Peyer's patch (tissue), 4 donors: Measurements from ENCODE around the gene METTL17.

Source experiments
- CTCF ChIP-seq, 6 experiments: fragments of 450-650 bp in 4 of 6; fragments of 200-600 bp in 2 of 6; sonication (generic) in 1 of 6; IDR thresholded peaks; one replicate each; pipeline ENCODE4 v1.5.1; 2017 to 2019; ENCODE audit warnings: antibody characterized with exemption in 6 of 6, mild to moderate bottlenecking in 3 of 6, moderate library complexity in 1 of 6
- POLR2A ChIP-seq, 2 donors: fragments of 450-650 bp; IDR thresholded peaks; one replicate each; pipeline ENCODE4 v1.5.1; 2017; ENCODE audit warnings: antibody characterized with exemption in 2 of 2, mild to moderate bottlenecking in 2 of 2, moderate library complexity in 2 of 2

- TF ChIP-seq POLR2A (IDR thresholded peaks at IDR 0.05) (no peak), CTCF (IDR thresholded peaks at IDR 0.05) (no peak)
Observed at GRCh38 chr14:20973501-20973900, 16.3 kb upstream of the METTL17 start.
